Measurements from ENCODE around the gene CCDC97.
"Not testable (repeated sequence)": the region's sequence is repeated elsewhere in the genome, so short reads cannot be mapped to it uniquely, and the experiment has no call there.

CCDC97 gene

GRCh38 chr19:41366089-41366488, 56.1 kb downstream of the CCDC97 start:
- Histone ChIP-seq H3K79me2 (ENCODE audit: low read length) (peaks cover 16% of the 10 kb centered on the region; the same call in 1 of the 2 replicates), H3K9ac (ENCODE audit: low read length) (no peak overlapping the region), H4K20me1 (ENCODE audit: insufficient read depth, low read length) (no peaks in the 10 kb centered on the region), H3K9me2 (replicated peaks; ENCODE audit: insufficient read depth, low read length) (no peaks in the 10 kb centered on the region), H3K9me3 (replicated peaks; ENCODE audit: insufficient read depth, low read length) (no peaks in the 10 kb centered on the region), H3F3A (ENCODE audit: insufficient read depth, low read length) (peaks cover 3% of the 10 kb centered on the region; the same call in 1 of the 2 replicates), H3K4me1 (ENCODE audit: low read length) (no peaks in the 10 kb centered on the region), H3K4me3 (ENCODE audit: low read length) (no peak overlapping the region), H3K4me2 (ENCODE audit: low read depth, low read length) (no peak overlapping the region), H3K27me3 (replicated peaks; ENCODE audit: insufficient read depth, low read length) (no peaks in the 10 kb centered on the region), H2AFZ (ENCODE audit: low read length) (no peak overlapping the region), H3K27ac (ENCODE audit: low read length) (no peak overlapping the region), H3K36me3 (replicated peaks; ENCODE audit: insufficient read depth, low read length) (no peaks in the 10 kb centered on the region)
- no peak for TF ChIP-seq EZH2 (optimal IDR thresholded peaks at IDR 0.05; ENCODE audit: low read depth, low read length)
- TF ChIP-seq CTCF (IDR thresholded peaks at IDR 0.05; ENCODE audit: low read length): peak; percentile 26
- DNase-seq: peak; percentile 24

GRCh38 chr19:41367848-41368301, 57.9 kb downstream of the CCDC97 start:
- Histone ChIP-seq H3K4me1 (ENCODE audit: low read length) (no peaks in the 10 kb centered on the region), H3K9ac (ENCODE audit: low read length) (no peak overlapping the region), H3K27me3 (replicated peaks; ENCODE audit: insufficient read depth, low read length) (no peaks in the 10 kb centered on the region), H3K9me3 (replicated peaks; ENCODE audit: insufficient read depth, low read length) (no peaks in the 10 kb centered on the region), H3K4me3 (ENCODE audit: low read length) (no peak overlapping the region), H3K36me3 (replicated peaks; ENCODE audit: insufficient read depth, low read length) (no peaks in the 10 kb centered on the region), H3K9me2 (replicated peaks; ENCODE audit: insufficient read depth, low read length) (no peaks in the 10 kb centered on the region), H4K20me1 (ENCODE audit: insufficient read depth, low read length) (no peaks in the 10 kb centered on the region), H3K4me2 (ENCODE audit: low read depth, low read length) (no peak overlapping the region), H3F3A (ENCODE audit: insufficient read depth, low read length) (peaks cover 3% of the 10 kb centered on the region; the same call in 1 of the 2 replicates), H2AFZ (ENCODE audit: low read length) (no peak overlapping the region), H3K27ac (ENCODE audit: low read length) (no peak overlapping the region), H3K79me2 (ENCODE audit: low read length) (peaks cover 15% of the 10 kb centered on the region; the same call in 1 of the 2 replicates)
- DNase-seq: no peak
- TF ChIP-seq CTCF (IDR thresholded peaks at IDR 0.05; ENCODE audit: low read length): no peak
- no peak for TF ChIP-seq EZH2 (optimal IDR thresholded peaks at IDR 0.05; ENCODE audit: low read depth, low read length)
- no peak for TF ChIP-seq EZH2phosphoT487 (IDR thresholded peaks at IDR 0.05; ENCODE audit: low read length)

DNA sequence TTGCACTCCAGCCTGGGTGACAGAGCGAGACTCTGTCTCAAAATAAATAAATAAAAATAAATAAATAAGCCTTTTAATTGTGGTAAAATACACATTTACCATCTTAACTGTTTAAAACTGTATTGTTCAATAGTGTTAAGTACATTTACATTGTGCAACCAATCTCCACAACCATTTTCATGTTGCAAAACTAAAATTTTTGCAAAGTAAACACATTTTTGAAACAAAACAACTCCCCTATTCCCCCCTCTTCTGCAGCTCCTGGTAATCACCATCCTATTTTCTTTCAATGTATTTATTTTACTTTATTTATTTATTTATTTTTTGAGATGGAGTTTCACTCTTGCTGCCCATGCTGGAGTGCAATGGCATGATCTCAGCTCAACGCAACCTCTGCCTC, 59.8 kb downstream of the CCDC97 start:
- Histone ChIP-seq H3K9me2 (replicated peaks; ENCODE audit: insufficient read depth, low read length) (no peaks in the 10 kb centered on the region), H3K4me2 (ENCODE audit: low read depth, low read length) (no peak overlapping the region), H3K9ac (ENCODE audit: low read length) (no peak overlapping the region), H3K4me3 (ENCODE audit: low read length) (no peak overlapping the region), H3K4me1 (ENCODE audit: low read length) (no peaks in the 10 kb centered on the region), H4K20me1 (ENCODE audit: insufficient read depth, low read length) (no peaks in the 10 kb centered on the region), H3F3A (ENCODE audit: insufficient read depth, low read length) (no peaks in the 10 kb centered on the region), H3K36me3 (replicated peaks; ENCODE audit: insufficient read depth, low read length) (no peaks in the 10 kb centered on the region), H3K27me3 (replicated peaks; ENCODE audit: insufficient read depth, low read length) (no peaks in the 10 kb centered on the region), H3K9me3 (replicated peaks; ENCODE audit: insufficient read depth, low read length) (no peaks in the 10 kb centered on the region), H2AFZ (ENCODE audit: low read length) (no peak overlapping the region), H3K27ac (ENCODE audit: low read length) (no peak overlapping the region), H3K79me2 (ENCODE audit: low read length) (peaks cover 5% of the 10 kb centered on the region; the same call in 1 of the 2 replicates)
- TF ChIP-seq CTCF (IDR thresholded peaks at IDR 0.05; ENCODE audit: low read length) (no peak), EZH2phosphoT487 (IDR thresholded peaks at IDR 0.05; ENCODE audit: low read length) (no peak), EZH2 (optimal IDR thresholded peaks at IDR 0.05; ENCODE audit: low read depth, low read length) (no peak)
- no peak for DNase-seq

- not testable (repeated sequence) for H3K9me2 ChIP-seq (replicated peaks; ENCODE audit: insufficient read depth, low read length); H3K4me3 ChIP-seq (ENCODE audit: low read length); DNase-seq; H3K27ac ChIP-seq (ENCODE audit: low read length); H2AFZ ChIP-seq (ENCODE audit: low read length); H3K4me1 ChIP-seq (ENCODE audit: low read length); H3K36me3 ChIP-seq (replicated peaks; ENCODE audit: insufficient read depth, low read length); H3F3A ChIP-seq (ENCODE audit: insufficient read depth, low read length); H3K9ac ChIP-seq (ENCODE audit: low read length); H3K4me2 ChIP-seq (ENCODE audit: low read depth, low read length); H4K20me1 ChIP-seq (ENCODE audit: insufficient read depth, low read length); H3K79me2 ChIP-seq (ENCODE audit: low read length); H3K27me3 ChIP-seq (replicated peaks; ENCODE audit: insufficient read depth, low read length); H3K9me3 ChIP-seq (replicated peaks; ENCODE audit: insufficient read depth, low read length)
These were observed 61.1 kb downstream of the CCDC97 start for GRCh38 chr19:41371119-41371518.
